Measurements from ENCODE around the gene ADAMTS18. TPM values are rescaled to one million over a fixed set of nuclear protein-coding genes. Genes with fewer than 3 reads are reported as not detected.

The ADAMTS18 gene
- total RNA-seq, 4 donors from 2014 or later = 0.10 to 0.42 (median 0.16) TPM; not detected in 1

DNA sequence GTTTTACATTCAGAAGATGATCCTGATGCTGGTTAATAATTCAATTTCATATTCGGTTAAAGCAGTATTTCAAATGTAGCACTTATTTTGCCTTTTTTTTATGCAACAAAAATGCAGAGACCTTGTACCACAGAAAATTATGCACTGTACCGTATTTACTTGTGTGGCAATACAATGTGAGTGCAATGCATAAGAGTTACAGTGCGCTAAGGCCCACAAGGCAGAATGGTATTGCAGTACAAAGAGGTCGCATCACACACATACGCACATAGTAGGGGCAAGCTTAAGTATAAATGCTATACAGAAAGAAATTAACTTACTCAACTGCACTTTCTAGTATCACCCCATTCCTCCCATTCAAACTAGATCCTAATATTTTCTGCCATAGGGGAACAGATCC, 132.6 kb downstream of the ADAMTS18 start:
- TF ChIP-seq EP300 (IDR thresholded peaks at IDR 0.05) (no peak), POLR2A (IDR thresholded peaks at IDR 0.05) (no peak), POLR2AphosphoS5 (IDR thresholded peaks at IDR 0.05) (no peak)
- TF ChIP-seq, protein P1, sequence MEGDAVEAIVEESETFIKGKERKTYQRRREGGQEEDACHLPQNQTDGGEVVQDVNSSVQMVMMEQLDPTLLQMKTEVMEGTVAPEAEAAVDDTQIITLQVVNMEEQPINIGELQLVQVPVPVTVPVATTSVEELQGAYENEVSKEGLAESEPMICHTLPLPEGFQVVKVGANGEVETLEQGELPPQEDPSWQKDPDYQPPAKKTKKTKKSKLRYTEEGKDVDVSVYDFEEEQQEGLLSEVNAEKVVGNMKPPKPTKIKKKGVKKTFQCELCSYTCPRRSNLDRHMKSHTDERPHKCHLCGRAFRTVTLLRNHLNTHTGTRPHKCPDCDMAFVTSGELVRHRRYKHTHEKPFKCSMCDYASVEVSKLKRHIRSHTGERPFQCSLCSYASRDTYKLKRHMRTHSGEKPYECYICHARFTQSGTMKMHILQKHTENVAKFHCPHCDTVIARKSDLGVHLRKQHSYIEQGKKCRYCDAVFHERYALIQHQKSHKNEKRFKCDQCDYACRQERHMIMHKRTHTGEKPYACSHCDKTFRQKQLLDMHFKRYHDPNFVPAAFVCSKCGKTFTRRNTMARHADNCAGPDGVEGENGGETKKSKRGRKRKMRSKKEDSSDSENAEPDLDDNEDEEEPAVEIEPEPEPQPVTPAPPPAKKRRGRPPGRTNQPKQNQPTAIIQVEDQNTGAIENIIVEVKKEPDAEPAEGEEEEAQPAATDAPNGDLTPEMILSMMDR (IDR thresholded peaks at IDR 0.05) = no peak
- Histone ChIP-seq H3K36me3 (no peaks in the 10 kb centered on the region), H3K4me3 (no peak overlapping the region), H3K27ac (no peak overlapping the region), H3K9me3 (no peaks in the 10 kb centered on the region), H3K27me3 (no peaks in the 10 kb centered on the region), H3K4me1 (no peaks in the 10 kb centered on the region)
- DNase-seq (ENCODE audit: low spot score in 2 of 2) = no peak
- WGBS = 88% methylated on average over 5 of the region's 5 CpGs

DNA sequence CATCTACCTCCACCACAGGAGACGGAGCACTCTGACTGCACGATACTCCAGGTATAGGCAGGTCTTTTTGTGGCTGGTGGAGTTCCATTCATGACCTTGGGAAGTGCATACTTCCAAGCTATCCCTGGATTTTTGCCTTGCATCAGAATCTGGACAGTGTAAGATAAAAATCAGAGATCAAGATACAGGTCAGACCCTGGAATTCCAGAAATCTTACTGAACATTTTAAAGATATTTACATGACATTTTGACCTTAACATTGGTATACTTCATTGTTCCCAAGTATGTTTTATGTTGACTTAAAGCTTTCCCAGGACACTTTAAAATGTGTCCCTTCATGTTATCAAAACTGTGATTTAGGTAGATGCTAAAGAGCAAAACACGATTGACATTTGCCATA, 134.6 kb downstream of the ADAMTS18 start:
- 80% methylated on average over 3 of the region's 3 CpGs for WGBS
- DNase-seq (ENCODE audit: low spot score in 2 of 2) = no peak
- no peaks in the 10 kb centered on the region for H3K4me1 ChIP-seq
- no peak overlapping the region for H3K27ac ChIP-seq
- H3K9me3 ChIP-seq = no peaks in the 10 kb centered on the region
- H3K36me3 ChIP-seq = no peaks in the 10 kb centered on the region
- H3K27me3 ChIP-seq = no peaks in the 10 kb centered on the region
- TF ChIP-seq POLR2A (IDR thresholded peaks at IDR 0.05) = no peak
- no peak for TF ChIP-seq POLR2AphosphoS5 (IDR thresholded peaks at IDR 0.05)
- TF ChIP-seq, protein P1 (IDR thresholded peaks at IDR 0.05) = no peak
- no peak for TF ChIP-seq EP300 (IDR thresholded peaks at IDR 0.05)
- no peak overlapping the region for H3K4me3 ChIP-seq

DNA sequence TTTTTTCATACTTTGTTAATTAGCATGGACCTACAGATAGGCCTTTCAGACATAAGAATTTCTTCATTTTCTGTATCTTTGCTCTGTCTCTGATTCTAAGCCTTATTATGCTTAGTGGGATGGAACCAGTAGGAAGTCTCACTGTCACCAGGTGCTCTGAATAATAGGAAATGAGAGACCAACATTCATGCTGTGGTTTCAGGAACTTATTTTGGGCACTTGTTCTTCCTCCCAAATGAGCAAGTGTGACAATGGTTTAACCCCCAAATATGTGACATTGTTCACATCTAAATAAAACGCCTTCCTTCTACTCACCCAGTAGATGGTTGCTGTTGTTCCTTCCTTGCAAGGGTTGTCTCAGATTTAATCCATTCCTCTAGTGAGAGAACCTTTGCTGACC, 135.4 kb downstream of the ADAMTS18 start:
- DNase-seq (ENCODE audit: low spot score in 2 of 2) = no peak
- no peak for TF ChIP-seq EP300 (IDR thresholded peaks at IDR 0.05)
- TF ChIP-seq POLR2A (IDR thresholded peaks at IDR 0.05) = no peak
- TF ChIP-seq, protein P1 (IDR thresholded peaks at IDR 0.05) = no peak
- TF ChIP-seq POLR2AphosphoS5 (IDR thresholded peaks at IDR 0.05) = no peak
- no peak overlapping the region for H3K27ac ChIP-seq
- WGBS = 80% methylated on average over 1 of the region's 1 CpG
- no peaks in the 10 kb centered on the region for H3K4me1 ChIP-seq
- H3K27me3 ChIP-seq = no peaks in the 10 kb centered on the region
- no peaks in the 10 kb centered on the region for H3K9me3 ChIP-seq
- H3K36me3 ChIP-seq = no peaks in the 10 kb centered on the region
- H3K4me3 ChIP-seq = no peak overlapping the region

DNA sequence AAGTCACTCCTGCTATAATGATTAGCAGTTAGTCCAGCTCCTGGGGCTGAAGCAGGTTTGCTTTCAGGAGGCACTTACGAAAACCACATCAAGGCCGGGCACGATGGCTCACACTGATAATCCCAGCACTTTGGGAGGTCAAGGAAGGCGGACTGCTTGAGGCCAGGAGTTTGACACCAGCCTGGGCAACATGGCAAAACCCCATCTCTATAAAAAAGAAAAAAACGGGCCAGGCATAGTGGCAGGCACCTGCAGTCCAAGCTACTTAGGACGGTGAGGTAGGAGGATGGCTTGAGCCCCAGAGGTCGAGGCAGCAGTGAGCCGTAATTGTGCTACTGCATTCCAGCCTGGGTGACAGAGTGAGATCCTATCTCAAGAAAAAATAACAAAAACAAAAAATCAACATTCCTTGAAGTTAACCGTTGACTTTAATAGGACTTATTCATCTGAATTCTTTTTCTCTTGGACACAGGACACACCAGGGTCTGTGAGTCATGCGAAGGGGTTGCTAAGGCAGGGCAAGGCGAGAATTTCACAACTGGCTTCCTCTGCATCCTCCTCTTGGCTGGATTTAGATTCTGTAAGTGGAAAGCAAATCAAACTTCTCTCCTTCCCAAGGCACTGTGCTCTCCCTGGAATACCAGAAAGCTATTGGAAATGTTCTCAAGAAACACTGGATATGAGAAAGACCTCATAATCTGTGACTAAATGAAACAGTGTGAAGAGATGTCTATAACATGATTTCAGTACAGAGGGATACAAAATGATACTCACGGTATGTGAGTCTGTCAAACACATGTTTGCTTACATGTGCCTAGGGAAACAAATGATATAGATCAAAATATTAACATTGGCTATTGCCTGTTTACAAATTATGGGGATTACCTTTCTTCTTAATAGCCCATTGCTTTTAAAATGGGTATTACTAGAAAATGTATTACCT, 136.1 kb downstream of the ADAMTS18 start:
- no peak overlapping the region for H3K4me3 ChIP-seq
- H3K9me3 ChIP-seq = no peaks in the 10 kb centered on the region
- no peak for DNase-seq (ENCODE audit: low spot score in 2 of 2)
- 62% methylated on average over 12 of the region's 12 CpGs for WGBS
- no peak overlapping the region for H3K27ac ChIP-seq
- no peaks in the 10 kb centered on the region for H3K36me3 ChIP-seq
- H3K4me1 ChIP-seq = no peaks in the 10 kb centered on the region
- no peaks in the 10 kb centered on the region for H3K27me3 ChIP-seq
- TF ChIP-seq POLR2AphosphoS5 (IDR thresholded peaks at IDR 0.05) (no peak), POLR2A (IDR thresholded peaks at IDR 0.05) (no peak)

DNA sequence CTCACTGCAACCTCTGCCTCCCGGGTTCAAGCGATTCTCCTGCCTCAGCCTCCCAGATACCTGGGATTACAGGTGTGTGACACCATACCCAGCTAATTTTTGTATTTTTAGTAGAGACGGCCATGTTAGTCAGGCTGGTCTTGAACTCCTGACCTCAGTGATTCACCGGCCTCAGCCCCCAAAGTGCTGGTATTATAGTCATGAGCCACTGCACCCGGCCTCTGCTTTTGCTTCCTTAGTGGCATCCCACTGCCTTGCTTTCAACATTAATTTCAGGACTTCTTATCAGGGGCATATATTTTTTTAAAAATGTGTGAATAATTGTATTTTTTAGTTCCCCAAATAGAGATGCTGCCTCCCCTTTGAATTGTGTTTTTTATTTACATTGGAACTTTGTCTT, 136.8 kb downstream of the ADAMTS18 start:
- no peak overlapping the region for H3K4me3 ChIP-seq
- no peaks in the 10 kb centered on the region for H3K27me3 ChIP-seq
- no peak for DNase-seq (ENCODE audit: low spot score in 2 of 2)
- no peaks in the 10 kb centered on the region for H3K4me1 ChIP-seq
- no peaks in the 10 kb centered on the region for H3K36me3 ChIP-seq
- 85% methylated on average over 5 of the region's 5 CpGs for WGBS
- TF ChIP-seq EP300 (IDR thresholded peaks at IDR 0.05) (no peak), POLR2A (IDR thresholded peaks at IDR 0.05) (no peak), POLR2AphosphoS5 (IDR thresholded peaks at IDR 0.05) (no peak)
- TF ChIP-seq, protein P1 (IDR thresholded peaks at IDR 0.05) = no peak
- H3K27ac ChIP-seq = no peak overlapping the region
- H3K9me3 ChIP-seq = no peaks in the 10 kb centered on the region

Measured in suprapubic skin (tissue), 4 donors.